NK-92 treated with Interleukin-12 subunit alpha and Interleukin-12 subunit beta, amount 100 ng/mL, for 24 hours (cell line): ENCODE measurements around the gene DRC7.

Experiments used
- DNase-seq: peaks from one replicate; lab custom pipeline; 2025; lab: John Stamatoyannopoulos, UW

Gene DRC7

DNA sequence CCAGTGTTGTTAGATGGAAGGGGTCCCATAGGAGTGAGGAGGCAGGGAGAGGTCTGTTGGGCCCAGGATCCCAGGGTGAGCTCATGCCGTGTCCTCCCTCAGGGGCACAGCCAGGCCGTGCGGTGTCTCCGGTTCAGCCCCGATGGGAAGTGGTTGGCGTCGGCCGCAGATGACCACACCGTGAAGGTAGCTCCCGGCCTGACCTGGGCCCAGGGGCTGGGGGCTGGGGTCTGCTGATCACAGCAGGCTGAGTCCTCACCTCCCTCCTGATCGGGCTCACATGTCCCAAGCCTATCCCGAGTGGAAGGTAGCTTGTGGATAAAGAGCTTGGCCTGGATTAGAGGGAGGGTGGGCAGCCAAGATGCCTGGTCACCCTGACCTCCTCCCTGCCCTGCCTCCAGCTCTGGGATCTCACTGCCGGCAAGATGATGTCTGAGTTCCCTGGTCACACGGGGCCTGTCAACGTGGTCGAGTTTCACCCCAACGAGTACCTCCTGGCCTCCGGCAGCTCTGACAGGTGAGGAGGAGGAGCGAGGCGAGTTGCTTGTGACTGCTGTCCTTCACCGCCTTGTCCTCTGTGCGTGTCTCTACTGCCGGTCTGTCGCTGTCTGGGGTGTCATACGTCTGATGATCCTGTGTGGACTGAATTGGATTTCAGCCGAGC, 57.1 kb downstream of the DRC7 start:
- DNase-seq, result no peak

DNA sequence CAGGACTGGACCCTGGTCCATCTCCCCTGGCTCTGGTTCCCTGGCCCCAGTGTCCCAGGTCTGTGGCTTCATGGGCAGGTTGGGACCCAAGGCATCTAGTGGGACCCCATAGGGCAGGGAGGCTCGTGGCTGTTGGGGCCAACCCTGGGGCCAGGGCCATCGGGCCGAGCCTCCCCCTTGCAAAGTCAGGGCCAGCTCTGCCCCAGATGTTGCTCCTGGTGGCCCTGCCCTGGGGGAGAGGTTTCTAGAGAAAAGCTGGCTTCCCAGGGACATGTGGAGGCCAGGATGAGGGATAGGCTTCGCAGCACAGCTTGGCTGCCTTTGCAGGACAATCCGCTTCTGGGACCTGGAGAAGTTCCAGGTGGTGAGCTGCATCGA, 57.6 kb downstream of the DRC7 start:
- no peak for DNase-seq

DNA sequence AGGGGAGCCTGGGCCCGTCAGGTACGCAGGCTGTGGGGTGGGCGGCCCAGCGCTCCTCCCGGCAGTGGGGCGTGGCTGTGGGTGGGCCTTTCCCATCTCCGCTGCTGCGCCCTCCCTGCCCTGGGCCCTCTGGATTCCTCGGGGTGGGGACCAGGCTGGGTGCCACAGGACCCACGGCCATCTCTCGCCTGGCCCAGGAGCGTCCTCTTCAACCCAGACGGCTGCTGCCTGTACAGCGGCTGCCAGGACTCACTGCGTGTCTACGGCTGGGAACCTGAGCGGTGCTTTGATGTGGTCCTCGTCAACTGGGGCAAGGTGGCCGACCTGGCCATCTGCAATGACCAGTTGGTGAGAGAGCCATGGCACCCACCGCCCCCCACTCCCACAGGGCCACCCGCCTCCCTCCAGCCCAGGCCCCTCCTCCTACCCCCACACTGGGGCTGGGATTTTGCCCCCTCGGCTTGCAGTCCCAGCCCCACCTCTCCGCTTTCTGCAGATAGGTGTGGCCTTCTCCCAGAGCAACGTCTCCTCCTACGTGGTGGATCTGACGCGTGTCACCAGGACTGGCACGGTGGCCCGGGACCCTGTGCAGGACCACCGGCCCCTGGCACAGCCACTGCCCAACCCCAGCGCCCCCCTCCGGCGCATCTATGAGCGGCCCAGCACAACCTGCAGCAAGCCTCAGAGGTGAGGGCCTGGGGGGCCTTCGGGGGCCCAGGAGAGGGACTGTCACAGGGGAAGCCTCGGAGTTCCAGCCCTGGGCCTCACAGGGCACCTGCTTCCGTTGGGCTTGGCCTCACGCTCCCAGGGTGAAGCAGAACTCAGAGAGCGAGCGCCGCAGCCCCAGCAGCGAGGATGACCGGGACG, 58.2 kb downstream of the DRC7 start:
- DNase-seq, result no peak

DNA sequence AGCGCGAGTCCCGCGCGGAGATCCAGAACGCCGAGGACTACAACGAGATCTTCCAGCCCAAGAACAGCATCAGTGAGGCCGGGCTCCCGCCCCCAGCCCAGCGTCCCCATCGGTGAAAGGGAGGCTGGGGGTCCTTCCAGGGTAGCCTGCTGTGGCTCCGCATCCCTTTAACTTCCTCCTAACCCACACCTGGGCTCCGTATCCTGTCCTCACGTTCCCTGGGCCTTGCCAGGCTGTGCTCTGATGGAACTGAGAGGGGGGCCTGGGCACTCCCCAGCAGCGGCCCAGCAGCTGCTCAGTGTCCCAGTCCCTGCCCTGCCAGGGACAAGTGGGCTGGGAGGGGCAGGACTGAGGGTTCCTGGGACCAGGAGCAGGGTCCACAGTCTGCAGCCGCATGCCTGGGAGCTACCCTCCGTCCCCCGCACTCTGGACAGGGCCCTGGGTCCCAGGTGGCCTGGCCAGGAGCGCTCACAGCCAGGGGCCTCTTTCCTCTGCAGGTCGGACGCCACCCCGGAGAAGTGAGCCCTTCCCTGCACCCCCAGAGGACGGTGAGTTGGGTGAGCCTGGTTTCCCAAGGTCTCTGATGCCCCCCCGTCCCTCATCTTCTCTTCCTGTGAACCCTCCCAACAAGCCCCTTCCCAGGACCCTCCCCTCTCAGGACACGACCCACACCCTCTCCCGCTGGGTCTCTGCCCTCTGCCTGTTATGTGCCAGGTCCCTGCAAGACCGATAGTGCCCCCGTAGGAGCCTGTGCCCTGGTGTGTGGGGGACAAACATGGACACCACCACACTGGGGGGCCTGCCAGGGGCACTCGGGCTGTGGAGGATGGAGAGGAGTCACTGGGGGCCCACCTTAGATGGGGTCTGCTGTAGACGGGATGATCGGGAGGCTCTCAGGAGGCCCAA, 59.1 kb downstream of the DRC7 start:
- DNase-seq, result no peak

DNA sequence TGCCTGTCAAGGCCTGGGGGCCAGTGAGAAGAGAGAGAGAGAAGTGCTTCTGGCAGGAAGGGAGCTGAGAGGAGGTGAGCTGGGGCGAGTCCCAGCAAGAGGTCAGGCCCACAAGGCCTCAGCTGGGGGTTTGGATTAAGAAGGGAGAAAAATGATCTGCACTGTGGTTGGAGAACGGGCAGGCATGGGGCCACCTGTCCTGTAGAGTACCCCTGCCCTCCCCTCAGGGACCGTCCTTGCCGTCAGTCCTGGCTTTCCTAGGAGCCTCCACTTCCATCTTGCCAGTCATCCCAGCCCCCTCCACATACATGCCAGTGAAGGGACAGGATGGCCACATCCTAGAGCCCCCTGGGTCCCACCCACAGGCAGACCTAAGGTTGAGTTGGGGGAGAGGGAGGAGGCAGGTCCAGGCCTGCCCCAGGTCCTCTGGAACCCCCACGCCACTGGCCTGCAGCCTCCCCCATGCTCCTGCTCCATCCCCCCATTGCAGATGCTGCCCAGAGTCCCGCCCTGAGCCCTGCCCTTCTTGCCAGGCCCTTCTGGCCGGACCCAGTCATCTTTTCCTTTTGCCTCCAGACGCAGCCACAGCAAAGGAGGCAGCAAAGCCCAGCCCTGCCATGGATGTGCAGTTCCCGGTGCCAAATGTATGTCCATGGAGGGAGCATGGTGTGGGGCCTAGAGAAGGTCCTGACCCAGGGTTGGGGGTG, 59.9 kb downstream of the DRC7 start:
- no peak for DNase-seq

DNA sequence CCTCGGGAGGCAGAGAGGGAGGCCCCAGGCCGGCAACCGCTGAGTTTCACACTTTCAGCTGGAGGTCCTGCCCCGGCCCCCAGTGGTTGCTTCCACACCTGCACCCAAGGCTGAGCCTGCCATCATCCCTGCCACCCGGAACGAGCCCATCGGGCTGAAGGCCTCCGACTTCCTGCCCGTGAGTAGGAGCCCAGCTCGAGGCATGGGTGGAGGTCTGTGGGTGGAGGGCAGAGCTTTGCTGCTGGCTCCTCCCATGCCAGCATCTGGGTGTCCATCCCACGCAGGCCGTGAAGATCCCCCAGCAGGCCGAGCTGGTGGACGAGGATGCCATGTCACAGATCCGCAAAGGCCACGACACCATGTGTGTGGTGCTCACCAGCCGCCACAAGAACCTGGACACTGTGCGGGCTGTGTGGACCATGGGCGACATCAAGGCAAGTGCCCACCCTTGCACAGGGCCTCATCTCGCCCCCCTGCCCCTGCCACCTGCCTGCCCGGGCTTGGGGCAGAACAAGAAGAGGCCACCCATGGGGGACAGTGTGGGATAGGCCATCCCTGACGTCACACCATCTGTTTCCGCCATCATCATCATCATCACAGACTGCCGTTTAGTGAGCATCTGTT, 60.6 kb downstream of the DRC7 start:
- no peak for DNase-seq

DNA sequence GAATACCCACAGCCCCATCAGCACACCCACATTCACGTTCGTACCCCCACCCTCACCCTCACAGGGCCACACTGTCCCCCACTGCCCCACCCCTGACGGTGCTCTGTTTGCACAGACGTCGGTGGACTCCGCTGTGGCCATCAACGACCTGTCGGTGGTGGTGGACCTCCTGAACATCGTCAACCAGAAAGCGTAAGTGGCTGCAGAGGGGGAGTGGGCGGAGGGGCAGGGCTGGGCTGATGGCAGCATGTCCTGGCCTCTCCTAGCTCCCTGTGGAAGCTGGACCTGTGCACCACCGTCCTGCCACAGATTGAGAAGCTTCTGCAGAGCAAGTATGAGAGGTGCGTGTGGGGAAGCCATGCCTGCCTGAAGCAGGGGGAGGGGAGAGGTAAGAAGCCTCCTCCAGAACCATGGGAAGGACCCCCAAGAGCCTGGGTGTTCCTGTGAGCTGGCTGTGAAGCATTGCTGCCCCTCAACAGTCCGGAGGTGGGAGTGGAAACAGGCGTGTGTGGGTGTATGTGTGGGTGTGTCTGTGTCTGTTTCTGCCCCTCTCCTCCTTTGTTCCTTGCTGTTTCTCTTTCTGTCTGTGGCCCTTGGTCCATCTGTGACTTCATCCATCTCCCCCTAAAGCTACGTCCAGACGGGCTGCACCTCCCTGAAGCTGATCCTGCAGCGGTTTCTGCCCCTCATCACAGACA, 61.3 kb downstream of the DRC7 start:
- no peak for DNase-seq

DNA sequence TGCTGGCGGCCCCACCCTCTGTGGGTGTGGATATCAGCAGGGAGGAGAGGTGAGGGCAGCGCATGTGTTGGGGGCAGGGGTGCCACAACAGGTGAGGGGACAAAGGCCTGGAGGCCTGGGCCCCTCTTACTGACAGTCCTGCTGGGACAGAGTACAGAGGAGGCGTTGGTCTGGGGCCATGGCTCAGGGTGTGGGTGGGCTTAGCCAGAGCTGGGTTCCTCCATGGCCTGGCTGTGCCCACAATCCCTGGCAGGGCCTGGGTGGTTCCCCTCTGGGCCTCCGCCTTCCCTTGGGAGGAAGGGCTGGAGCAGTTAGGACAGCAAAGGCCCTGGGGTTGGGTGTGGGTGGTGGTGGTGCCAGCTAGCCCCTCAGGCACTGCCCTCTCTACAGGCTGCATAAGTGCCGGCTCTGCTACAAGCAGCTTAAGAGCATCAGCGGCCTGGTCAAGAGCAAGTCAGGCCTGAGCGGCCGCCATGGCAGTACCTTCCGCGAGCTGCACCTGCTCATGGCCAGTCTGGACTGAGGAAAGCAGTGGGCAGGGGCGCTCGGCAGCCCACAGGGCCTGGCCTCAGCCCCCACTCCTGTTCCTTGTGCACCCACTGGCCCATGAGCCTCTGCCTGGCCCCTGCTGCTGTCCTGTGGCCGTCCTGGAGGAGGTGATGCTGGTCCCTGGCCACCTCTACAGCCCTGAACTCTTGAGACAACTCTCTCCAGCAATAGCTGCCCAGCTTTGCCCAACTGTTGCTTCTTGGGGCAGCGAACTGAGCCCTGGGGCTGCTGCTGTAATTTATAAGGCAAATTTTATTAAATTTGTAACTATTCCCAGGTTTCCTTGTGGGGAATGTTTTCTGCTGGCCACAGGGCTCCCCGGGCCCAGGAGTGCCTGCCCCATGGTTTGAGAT, 62.1 kb downstream of the DRC7 start:
- no peak for DNase-seq

DNA sequence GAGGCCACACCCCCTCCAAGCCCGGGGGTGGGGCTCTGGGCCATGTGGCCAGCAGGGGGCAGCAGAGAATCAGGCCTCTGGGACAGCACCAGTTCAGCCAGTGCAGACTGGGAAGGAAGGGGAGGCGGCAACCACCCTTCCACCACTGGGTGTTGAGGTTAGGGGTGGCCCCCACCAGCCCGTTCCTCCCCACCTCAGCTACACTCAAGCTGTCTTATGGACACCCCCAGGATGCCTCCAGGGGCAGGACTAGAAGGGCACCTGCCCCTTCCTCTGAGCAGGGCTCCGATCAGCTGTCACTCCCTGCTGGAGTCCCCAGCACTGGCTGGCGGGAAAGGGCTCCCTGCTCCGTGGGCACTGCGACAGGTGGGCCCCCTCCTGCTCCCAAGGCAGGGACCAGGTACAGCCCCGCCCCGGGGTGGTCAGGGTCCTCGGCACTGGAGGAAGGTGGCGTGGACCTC, 62.8 kb downstream of the DRC7 start:
- peak; percentile 63 for DNase-seq

DNA sequence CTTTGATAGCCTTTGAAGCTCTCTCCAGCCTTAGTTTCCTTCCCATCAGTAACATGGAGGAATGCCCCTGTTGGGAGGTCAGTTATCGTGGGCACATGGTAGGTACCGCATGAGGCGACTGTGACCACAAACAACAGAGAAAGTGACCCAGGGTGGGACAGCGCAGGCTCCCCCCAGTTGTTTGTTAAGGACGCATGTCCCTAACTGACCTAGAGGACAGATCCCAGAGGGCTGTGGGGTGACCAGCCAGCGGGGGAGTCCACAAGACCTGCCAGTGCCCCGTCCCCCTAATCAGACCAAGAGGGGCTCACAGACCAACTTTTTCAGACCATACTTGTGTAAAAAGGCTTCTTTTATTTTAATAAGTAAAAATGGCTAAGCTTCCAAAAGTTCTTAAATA, 63.3 kb downstream of the DRC7 start:
- DNase-seq, result no peak

DNA sequence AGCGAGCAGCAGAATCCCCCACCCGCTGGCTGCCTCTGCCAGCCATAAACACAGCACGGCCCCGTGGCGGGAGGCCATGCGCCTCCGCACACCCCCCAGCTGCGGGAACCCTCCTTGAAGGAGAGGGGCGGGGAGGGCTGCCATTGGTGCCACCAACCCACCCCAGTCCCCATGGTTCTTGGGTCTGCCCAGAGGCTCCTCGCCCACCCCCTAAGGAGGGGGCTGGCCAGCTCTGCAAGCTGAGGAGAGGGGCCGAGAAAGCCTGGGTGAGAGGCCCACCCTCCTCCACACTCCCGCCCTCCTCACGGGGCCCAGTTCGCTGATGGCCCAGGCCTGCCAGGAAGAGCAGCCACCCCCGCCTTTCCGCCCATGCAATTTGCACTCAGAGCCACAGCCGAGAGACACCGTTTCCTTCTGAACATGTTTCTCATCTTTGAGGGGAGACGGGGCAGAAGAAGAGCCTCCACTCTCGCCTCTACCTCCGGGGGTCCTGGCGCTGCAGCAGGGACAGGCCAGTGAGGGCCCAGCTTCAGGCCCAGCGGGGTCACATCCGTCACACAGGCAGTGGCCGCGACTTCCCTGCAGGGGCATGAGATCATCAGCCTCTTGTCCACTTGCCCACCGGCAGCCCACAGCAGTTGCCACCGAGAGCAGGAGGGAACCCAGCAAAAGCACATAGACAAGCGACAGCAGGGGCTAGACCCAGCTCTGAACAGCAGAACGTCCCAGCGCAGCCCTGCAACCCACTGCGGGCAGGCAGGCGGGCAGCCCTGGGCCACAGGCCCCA, 63.9 kb downstream of the DRC7 start:
- no peak for DNase-seq

DNA sequence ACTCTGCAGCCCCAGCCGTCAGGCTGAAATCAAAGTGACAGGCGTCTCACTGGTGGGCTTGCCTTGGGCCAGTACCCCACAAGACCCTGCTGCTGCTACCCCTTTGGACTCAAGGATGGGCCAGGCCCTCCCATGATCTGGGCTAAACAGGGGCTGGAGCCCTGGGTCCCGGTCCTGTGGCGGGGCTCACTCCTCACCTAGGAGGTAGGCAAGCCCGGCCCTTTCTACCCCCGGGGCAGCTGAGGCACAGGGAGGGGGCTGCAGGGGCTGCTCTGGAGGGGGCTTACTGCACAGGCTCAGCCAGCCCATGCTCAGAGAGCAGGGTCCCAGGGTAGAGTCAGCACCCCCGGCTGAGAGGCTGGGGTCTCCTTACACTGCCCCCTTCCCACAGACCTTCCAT, 64.5 kb downstream of the DRC7 start:
- no peak for DNase-seq

DNA sequence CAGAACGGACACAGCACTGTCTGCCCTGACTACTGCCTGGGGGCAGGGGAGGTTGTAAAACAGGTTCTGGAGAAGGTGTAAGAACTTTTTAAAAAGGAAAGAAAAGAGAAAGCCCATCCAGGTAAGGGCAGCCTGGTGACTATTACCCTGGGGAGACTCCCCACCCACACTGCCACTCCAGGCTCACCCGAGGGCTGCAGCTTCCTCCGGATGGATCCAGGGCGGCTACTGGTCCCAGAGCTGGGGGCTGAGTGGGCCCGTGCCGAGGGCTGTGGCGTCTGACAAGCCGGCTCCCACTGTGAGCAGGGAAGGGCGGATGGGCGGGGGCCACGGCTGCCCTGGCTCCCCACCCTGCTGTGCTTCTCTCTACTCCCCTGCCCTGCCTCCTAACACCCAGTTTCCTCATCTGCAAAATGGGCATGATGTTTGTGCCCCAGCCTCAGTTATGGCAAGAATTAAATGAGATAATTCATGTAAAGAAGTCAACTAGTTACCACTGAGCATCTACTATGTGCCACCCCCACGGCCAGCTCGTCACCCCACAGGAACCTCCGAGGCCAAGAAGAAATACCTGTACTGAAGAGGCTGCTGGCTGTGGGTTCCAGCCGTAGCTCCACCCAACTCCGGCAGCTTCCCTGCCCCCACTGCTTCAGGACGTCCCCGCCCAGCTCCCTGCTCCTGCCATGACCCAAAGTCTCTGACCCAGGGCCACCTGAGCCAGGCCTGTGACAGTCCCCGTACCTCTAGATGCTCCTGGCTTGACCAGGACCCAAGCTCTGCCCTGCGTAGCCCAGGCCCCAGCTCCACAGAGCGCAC, 65.1 kb downstream of the DRC7 start:
- DNase-seq, result no peak

DNA sequence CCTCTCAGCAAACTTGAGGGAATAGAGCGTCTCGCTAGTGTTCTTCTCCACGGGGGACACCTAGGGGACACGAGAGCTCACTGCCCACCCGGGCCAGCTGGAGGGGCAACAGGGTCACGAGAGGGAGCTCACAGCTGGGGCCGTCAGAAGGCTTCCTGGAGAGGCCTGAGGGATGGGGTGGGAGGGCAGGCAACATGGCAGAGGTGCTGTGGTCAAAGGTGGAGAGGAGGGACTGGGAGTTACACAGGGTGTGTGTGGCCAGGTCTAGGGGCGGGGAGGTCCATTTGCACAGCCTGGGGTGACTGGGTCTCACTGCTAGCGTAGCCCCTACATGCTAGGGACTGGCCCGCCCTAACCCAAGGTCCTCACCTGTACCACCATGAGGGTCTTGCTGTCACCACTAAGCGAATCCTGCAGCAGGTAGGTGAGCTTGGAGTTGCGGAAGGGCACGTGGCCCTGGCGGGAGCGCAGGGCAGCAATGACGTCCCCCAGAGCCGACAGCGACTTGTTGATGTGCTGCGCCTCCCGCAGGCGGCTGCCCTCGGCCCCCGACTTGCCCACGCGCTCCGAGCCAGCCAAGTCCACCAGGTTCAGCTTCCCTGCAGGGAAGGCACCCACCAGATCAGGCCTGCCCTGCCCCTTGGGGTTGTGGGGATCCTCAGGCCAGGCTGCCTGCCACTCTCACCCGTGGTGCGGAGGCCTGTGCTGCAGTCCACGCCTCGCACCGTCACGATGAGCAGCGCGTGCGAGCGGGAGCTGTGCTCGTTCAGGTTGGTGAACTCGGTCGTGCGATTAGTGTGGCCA, 66.0 kb downstream of the DRC7 start:
- DNase-seq, result no peak

DNA sequence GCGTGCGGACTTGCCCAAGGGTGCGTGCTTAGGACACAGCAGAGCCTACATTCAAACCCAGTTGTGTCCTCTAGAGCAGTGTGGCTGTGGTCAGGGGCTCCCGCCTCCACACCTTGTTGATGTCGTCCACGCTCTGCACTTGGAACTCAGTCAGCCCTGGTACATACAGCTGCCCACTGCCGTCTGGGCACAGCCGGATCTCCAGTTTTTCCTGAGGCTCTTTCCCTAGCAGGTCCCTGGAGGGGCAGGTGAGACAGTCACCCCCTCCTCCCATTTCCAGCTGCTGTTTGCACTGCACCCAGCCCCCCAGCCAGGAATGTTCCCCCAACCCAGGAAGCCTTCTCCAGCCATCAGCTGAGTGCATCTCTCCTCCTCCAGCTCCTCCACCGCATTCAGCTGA, 66.7 kb downstream of the DRC7 start:
- DNase-seq, result no peak

DNA sequence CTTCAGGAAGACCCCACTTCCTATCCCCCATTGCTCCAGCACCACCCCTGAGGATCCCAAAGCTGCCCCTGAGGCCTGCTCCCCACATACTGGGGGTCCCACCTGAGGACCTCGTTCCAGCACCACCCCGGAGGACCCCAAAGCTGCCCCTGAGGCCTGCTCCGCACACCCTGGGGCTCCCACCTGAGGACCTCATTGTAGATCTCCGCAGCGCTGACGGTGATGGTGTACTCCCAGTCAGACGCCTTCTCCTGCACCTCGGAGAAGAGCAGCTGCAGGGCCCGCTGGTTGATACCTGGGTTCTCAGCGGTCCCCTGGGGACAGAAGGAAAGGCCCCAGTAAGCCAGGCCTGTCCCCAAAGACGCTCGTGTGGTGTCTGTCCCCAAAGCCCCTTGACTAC, 67.4 kb downstream of the DRC7 start:
- DNase-seq, result no peak

DNA sequence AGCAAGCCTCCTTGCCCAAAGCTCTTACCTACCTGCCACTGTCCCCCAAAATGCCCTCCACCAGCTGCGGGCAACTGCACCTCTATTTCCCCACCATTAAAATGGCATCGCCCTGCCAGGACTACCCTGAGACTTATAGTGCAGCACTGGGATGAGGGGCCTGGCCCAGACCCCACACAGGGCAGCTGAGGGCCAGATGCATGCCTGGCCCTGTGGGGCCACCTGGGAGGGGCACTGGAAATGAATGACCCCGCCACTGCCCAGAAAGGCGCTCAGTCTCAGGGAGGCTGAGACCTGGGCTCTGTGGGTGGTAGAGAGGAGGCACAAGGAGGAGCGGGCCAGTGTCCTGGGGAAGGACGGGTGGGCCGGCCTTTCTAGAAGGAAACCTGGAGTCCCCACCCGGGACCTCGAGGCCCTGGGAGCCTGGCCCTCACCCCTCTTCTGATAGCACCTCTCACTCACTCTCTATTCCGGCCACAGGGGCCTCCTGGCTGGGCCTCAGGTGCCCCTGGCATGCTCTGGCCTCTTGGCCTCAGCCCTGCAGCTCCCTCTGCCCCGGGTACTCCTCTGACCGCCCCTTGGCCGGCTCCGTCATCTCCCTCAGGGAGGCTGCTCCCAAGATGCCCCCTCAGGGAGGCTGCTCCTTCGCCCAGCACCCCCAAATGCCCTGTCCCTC, 67.9 kb downstream of the DRC7 start:
- DNase-seq, result no peak
